Nucleus accumbens (tissue), 56 donors: ENCODE results near the gene FAM222A.
A peak's percentile ranks its signal among the peaks of the same experiment; 100 is the strongest.

Source experiments
- DNase-seq, 56 donors: peaks; one replicate each; lab custom pipeline; 2025; lab: John Stamatoyannopoulos, UW

FAM222A gene

GRCh38 chr12:109768901-109769670, 55.5 kb downstream of the FAM222A start:
- no peak for DNase-seq

- peak in 25 of 56 donors; percentile 5 to 71 (median 25) for DNase-seq
These were observed 56.7 kb downstream of the FAM222A start for GRCh38 chr12:109770104-109770860.

- DNase-seq, result no peak
These were observed 57.4 kb downstream of the FAM222A start for GRCh38 chr12:109770861-109771670.

GRCh38 chr12:109771746-109772621, 58.4 kb downstream of the FAM222A start:
- DNase-seq, result no peak

GRCh38 chr12:109772622-109773321, 59.1 kb downstream of the FAM222A start:
- DNase-seq, result peak in 21 of 56 donors; percentile 17 to 50 (median 31)

GRCh38 chr12:109773384-109774011, 59.9 kb downstream of the FAM222A start:
- DNase-seq, result peak in 21 of 56 donors; percentile 10 to 66 (median 28)

- peak in 53 of 56 donors; percentile 14 to 88 (median 60) for DNase-seq
These were observed 61.7 kb downstream of the FAM222A start for GRCh38 chr12:109775172-109775881.

GRCh38 chr12:109776624-109777023, 63.0 kb downstream of the FAM222A start:
- DNase-seq, result no peak

GRCh38 chr12:109777544-109777943, 63.9 kb downstream of the FAM222A start:
- DNase-seq, result peak in 1 of 56 donors; percentile 12

GRCh38 chr12:109778684-109779083, 65.1 kb downstream of the FAM222A start:
- DNase-seq, result no peak

- DNase-seq, result no peak
These were observed 65.8 kb downstream of the FAM222A start for GRCh38 chr12:109779382-109779781.

GRCh38 chr12:109781668-109782325, 68.2 kb downstream of the FAM222A start:
- DNase-seq, result no peak

GRCh38 chr12:109782326-109782703, 68.7 kb downstream of the FAM222A start:
- no peak for DNase-seq

- no peak for DNase-seq
These were observed 69.7 kb downstream of the FAM222A start for GRCh38 chr12:109783135-109783964.

- DNase-seq, result no peak
These were observed 70.3 kb downstream of the FAM222A start for GRCh38 chr12:109783965-109784244.

GRCh38 chr12:109785854-109786253, 72.2 kb downstream of the FAM222A start:
- no peak for DNase-seq

- no peak for DNase-seq
These were observed 73.2 kb downstream of the FAM222A start for GRCh38 chr12:109786799-109787198.
